ENCODE results near the gene DDX21.
"Not testable (repeated sequence)": the region's sequence is repeated elsewhere in the genome, so short reads cannot be mapped to it uniquely, and the experiment has no call there.

DDX21 gene

DNA sequence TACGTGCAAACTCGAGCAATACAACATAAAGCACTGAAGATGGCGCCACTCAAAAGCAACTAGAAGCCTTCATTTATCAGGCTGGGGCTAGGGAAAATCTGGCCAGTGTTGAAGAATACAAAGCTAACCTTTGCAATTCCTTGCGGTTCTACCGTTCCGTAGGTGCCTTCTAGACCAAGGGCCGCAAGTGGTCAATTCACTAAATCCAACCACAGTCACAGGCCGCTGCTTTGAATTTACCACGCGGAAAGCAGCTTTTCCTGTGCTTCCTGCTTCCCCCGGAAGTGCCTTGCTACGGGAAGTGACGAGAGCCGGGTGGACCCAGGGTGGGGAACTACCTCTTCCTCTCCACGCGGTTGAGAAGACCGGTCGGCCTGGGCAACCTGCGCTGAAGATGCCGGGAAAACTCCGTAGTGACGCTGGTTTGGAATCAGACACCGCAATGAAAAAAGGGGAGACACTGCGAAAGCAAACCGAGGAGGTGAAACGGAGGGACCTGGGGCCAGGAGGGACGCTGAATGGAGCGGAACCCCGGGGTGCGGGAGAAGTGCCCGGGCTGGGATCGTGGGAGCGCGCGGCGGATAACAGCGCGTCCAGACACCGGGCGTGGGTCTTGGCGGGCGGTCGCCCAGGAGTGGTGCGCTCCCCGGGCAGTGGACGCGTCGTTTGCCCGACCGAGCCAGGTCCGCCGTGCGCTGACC lies at the start of gene DDX21:
TSS of gene DDX21 (plus strand) at position 339 of the 701 bp plus-strand sequence. CDS start at position 395, 56 bp downstream.
- DNase-seq (ENCODE audit: low read depth, low spot score), result peak; percentile 87

DNA sequence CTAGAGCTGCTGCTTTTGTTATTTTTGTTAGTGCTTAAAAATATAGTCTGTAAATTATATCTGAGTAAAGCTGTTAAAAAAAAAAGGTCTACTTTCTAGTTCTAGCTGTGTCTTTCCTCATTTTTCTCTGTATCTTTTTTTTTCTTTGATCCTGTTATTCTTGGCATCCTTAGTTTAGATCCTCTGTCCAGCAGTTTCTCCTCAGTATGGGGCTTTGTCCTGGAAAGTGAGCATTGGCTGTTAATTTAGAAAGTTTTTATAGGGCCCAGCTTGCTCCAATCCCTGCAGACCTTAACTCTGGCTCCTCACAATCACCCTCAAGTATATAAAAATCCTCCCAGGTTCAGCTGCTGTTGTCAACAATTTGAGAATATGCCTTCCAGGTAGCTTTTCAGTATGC lies 31.4 kb upstream of the DDX21 start:
- DNase-seq (ENCODE audit: low read depth, low spot score), result no peak

DNA sequence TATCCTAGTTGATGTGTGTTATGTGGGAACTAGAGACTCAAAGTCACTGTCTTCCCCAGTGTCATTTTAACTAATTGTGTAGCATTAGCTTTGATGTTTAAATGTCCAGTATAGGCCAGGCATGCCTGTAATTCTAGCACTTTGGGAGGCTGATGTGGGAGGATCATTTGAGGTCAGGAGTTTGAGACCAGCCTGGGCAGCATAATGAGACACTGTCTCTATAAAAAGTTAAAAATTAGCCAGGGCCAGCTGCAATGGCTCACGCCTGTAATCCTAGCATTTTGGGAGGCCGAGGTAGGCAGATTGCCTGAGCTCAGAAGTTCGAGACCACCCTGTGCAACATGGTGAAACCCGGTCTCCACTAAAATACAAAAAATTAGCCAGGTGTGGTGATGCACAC lies 30.5 kb upstream of the DDX21 start:
- no peak for DNase-seq (ENCODE audit: low read depth, low spot score)

DNA sequence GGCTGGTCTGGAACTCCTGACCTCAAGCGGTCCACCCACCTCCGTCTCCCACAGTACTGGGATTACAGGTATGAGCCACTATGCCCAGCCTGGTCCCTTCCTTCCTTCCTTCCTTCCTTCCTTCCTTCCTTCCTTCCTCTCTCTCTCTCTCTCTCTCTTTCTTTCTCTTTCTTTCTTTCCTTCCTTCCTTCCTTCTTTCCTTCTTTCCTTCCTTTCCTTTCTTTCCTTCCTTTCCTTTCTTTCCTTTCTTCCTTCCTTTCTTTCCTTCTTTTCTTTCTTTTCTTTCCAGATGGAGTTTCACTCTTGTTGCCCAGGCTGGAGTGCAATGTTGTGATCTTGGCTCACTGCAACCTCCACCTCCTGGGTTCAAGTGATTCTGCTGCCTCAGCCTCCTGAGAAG lies 26.8 kb upstream of the DDX21 start:
- DNase-seq (ENCODE audit: low read depth, low spot score), result not testable (repeated sequence)

DNA sequence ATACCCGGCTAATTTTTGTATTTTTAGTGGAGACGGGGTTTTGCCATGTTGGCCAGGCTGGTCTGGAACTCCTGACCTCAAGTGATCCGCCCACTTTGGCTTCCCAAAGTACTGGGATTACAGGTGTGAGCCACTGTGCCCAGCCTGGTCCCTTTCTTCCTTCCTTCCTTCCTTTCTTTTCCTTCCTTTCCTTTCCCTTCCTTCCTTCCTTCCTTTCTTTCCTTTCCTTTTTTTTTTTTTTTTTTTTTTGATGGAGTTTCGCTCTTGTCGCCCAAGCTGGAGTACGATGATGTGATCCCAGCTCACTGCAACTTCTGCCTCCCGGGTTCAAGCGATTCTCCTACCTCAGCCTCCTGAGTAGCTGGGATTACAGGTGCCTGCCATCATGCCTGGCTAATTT lies 26.1 kb upstream of the DDX21 start:
- DNase-seq (ENCODE audit: low read depth, low spot score), result not testable (repeated sequence)

DNA sequence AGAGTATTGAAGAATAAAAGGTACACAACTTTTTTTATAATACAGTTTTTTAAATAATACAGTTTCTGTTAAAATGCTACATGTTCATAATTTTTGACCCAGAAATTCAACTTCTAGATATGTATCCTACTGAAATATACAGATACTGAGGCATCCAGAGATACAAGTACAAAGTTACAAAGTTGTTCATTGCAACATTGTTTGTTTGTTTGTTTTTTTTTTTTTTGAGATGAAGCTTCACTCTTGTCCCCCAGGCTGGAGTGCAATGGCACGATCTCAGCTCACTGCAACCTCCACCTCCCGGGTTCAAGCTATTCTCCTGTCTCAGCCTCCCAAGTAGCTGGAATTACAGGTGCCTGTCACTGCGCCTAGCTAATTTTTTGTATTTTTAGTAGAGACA lies 23.1 kb upstream of the DDX21 start:
- not testable (repeated sequence) for DNase-seq (ENCODE audit: low read depth, low spot score)

DNA sequence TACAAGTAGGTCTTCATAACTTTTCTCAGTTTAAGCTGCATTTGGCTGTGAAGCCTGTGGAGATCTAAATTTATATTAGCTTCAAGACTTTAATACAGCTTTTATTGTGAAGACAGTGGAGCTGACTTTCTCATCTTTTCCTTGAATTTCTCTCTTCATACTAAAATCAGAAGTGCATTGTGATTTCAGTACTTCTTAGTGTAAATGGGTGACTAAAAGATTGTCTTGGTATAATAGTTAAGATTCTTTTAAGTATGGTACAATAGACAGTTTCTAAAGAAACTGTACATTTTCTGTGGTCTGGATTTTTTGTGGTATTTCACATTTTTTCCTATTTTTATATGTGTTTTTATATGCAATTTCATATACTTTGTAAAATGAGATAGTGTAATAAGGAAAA lies 21.0 kb upstream of the DDX21 start:
- no peak for DNase-seq (ENCODE audit: low read depth, low spot score)

DNA sequence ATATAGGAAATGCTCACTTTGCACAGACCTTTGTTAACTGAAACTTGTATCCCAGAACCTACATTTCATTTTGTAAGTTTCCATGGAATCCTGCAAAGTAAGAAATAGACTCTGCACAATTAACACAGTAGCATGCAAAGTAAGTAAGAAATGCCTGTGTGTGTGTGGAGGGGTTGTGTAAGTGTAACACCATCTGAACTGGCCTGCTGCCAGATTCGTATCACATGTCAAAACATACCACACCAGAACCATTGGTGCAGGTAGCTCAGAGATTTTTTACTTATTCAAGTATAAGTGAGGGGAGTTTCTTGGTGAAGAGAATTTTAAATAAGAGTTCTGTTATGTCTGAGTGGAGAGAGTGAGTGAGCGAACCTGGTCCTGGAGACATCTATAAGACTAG lies 17.9 kb upstream of the DDX21 start:
- no peak for DNase-seq (ENCODE audit: low read depth, low spot score)

DNA sequence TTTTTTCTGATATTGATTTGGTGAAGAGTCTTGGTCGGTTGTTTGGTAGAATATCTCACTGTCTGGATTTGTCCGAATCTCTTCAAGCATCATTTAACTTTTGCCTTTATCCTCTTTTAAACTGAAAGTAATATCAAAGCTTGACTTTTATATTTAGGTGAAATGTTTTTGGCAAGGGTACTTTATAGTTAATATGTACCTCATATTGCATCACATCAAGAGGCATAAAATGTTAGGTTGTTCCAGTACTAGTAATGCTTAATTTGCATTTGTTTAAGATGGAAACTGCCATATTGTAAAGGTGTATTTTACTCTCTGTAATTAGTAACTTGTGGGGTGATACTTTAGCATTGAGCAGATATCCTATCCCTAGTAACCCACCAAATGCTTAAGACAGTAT lies 17.1 kb upstream of the DDX21 start:
- DNase-seq (ENCODE audit: low read depth, low spot score), result no peak

DNA sequence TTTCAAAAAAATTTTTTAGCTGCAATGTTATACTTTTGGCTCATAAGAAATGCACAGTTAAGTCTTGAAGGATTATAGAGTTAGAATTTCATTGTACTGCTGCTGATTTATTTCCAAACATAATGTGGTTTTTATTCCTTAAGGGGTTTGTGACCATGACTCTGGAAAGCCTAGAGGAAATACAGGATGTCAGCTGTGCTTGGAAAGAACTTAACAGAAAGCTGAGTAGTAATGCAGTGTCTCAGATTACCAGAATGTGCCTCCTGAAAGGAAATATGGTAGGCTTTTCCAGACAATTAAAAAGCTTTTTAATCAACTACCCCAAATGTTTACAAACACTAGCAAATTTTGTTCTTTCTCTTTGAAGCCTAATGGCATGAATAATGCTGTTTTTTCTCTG lies 15.1 kb upstream of the DDX21 start:
- DNase-seq (ENCODE audit: low read depth, low spot score), result not testable (repeated sequence)

DNA sequence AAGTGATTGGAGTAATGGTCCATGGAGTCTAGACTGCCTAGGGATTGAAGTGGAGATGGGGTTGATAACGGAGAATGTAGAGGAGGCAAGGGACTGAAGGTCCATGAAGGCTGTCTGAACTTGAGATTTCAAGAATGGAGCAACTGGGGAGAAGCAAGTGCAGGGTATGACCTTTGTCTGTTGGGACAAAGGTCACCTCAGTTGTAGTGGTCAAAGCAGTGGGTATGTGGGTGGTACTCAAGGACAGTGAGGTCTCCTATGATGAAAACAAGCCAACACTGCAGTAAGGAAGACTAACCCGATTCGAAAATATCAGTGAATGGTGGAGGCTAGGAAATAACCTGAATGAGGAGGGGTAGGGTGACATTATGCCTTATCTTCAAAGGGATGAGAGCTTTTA lies 5.4 kb upstream of the DDX21 start:
- DNase-seq (ENCODE audit: low read depth, low spot score), result no peak

DNA sequence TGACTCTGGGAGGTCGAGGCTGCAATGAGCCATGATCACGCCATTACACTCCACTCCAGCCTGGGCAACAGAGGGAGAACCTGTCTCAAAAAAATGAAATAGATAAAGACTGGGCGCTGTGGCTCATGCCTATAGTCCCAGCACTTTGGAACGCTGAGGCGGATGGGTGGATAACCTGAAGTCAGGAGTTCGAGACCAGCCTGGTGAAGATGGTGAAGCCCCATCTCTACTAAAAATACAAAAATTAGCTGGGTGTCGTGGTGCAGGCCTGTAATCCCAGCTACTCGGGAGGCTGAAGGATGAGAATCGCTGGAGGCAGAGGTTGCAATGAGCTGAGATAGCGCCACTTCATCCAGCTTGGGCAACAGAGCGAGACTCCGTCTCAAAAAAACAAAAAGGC lies 1.1 kb upstream of the DDX21 start:
- no peak for DNase-seq (ENCODE audit: low read depth, low spot score)

DNA sequence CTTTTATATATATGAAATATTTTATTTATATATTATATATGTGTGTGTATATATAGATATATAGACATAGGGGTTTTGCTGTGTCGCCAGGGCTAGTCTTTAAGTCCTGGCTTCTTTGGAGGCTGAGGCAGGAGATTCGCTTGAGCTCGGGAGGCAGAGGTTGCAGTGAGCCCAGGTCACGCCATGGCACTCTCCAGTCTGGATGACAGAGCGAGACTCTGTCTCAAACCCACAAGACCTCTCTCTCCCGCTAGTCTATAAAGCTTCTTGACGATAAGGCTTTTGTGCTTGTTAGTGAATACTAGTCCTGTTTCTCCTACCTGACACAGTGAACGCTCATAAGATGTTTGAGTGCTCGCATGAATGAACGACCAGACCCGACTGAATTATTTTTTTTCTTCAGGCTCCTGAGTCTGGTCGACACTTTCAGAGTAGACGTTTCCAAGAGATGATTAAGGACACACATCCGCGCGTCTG lies 577 bp upstream of the DDX21 start:
- DNase-seq (ENCODE audit: low read depth, low spot score), result no peak

DNA sequence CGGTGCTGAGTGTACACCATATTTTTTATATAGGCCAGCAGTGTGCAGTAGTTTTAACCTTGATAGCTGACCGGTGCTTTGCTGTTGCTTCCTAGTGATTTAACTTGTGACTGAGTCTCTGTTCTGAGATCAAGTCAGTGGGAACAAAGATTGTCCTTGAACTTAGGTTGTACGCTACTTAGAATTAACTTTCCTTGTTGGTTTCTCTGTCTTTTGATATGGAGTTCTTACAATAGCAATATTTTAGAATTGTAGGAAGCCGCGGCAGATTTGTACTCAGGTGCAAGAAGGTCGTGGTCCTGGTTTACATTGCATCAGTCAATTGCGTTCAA lies 1.3 kb downstream of the DDX21 start:
- DNase-seq (ENCODE audit: low read depth, low spot score), result no peak

DNA sequence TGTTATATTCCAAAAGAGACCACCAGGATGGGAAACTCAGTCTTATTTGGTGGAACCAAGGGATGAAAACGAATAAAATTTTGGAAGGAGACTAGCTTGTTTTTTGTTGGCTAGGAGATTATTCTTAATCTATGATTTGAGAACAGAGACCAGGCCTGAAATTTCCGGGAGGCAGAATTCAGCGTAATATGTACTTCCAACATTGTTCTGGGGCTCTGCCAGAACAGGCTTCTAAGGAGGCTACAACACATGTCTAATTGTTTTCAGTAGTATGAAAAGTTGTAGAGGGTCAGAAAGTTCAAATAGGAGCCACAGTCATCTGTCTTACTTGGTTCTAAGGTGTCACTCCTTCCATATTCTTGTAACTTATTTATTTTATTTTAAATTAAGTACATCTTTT lies 1.7 kb downstream of the DDX21 start:
- no peak for DNase-seq (ENCODE audit: low read depth, low spot score)

DNA sequence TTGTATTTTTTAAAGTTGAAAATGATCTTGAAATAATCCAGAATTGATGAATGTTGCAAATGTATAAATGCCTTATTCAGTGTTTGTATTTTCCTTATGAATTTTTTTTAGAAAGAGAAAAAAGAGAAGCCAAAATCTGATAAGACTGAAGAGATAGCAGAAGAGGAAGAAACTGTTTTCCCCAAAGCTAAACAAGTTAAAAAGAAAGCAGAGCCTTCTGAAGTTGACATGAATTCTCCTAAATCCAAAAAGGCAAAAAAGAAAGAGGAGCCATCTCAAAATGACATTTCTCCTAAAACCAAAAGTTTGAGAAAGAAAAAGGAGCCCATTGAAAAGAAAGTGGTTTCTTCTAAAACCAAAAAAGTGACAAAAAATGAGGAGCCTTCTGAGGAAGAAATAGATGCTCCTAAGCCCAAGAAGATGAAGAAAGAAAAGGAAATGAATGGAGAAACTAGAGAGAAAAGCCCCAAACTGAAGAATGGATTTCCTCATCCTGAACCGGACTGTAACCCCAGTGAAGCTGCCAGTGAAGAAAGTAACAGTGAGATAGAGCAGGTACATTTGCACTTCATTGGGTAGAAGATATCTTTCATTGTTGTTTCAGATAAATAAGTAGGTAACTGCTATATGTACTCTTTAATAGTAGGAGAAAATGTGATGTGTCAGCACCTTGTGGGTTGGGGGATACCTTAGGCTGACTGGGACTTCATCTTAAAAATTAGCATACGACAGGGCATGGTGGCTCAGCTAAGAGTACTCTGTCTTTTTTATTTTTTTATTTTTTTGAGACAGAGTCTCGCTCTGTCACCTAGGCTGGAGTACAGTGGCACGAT lies 3.9 kb downstream of the DDX21 start:
- DNase-seq (ENCODE audit: low read depth, low spot score), result no peak

DNA sequence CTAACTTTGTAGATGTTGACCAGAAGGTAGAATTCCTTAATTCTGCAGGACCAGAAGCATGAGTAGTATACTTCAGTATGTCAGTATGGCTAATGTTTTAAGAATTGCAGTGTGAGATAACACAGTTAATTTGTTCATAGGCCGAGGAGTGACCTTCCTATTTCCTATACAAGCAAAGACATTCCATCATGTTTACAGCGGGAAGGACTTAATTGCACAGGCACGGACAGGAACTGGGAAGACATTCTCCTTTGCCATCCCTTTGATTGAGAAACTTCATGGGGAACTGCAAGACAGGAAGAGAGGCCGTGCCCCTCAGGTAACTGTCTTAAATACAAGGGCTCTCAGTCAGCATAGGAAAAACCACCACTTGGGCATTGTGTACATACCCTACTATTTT lies 7.2 kb downstream of the DDX21 start:
- DNase-seq (ENCODE audit: low read depth, low spot score), result no peak

DNA sequence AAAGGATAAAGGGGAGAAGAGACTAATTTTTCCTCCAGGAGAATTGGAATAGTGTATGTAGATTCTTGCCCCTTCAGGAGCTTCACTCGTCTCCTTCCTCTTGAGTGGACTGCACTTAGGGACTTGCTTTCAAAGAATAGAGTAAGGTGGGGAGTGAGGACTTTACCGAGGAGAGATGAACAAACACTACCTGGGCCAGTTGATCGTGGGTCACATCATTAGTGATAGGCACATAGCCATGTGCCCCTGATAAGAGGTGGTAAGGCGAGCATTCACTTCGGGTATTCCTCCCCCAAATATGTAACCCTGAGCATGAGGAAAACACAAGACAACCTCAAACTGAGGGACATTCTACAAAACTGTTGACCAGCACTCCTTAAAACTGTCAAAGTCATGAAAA lies 18.0 kb downstream of the DDX21 start:
- no peak for DNase-seq (ENCODE audit: low read depth, low spot score)

DNA sequence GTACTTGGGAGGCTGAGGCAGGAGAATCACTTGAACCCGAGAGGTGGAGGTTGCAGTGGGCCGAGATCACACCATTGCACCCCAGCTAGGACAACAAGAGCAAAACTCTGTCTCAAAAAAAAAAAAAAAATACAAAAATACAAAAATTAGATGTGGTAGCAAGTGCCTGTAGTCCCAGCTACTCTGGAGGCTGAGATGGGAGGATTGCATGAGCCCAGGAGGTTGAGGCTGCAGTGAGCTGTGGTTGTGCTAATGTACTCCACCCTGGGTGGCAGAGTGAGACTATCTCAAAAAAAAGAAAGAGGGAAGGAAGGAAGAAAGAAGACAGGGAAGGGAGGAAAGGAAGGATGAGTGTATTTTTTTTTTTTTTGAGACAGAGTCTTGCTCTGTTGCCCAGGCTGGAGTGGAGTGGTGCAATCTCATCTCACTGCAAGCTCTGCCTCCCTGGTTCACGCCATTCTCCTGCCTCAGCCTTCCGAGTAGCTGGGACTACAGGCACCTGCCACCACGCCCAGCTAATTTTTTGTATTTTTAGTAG lies 20.0 kb downstream of the DDX21 start:
- not testable (repeated sequence) for DNase-seq (ENCODE audit: low read depth, low spot score)

DNA sequence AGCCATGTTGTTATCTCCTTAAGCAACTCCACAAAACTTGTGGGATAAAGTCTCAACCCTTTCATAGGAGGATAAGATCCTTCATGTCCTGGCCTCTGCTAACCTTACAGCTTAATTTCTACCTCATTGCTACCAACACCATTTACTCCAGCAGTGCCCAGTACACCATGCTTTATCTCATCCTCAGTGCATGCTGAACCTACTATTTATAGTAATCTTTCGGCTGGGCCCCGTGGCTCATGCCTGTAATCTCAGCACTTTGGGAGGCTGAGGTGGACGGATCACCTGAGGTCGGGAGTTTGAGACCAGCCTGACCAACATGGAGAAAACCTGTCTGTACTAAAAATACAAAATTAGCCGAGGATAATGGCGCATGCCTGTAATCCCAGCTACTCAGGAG lies 23.8 kb downstream of the DDX21 start:
- DNase-seq (ENCODE audit: low read depth, low spot score), result not testable (repeated sequence)

DNA sequence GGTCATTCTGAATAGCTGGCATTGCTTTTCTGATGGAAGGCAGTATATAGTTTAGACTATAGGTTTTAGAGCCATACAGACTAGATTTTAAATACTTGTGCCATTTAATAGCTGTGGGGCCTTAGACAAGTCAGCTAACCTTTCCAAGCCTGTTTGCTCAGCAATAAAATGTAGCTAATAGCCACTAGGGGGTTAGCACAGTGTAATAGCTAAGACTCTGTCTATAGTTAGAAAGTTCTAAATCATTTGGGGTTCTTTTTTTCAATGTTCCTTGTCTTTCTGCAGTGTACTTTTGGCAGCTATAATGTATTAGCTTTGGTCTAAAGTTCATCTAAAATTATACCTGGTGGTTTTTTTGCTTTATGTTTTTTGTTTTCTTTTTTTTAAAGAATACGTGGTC lies 25.1 kb downstream of the DDX21 start:
- no peak for DNase-seq (ENCODE audit: low read depth, low spot score)

DNA sequence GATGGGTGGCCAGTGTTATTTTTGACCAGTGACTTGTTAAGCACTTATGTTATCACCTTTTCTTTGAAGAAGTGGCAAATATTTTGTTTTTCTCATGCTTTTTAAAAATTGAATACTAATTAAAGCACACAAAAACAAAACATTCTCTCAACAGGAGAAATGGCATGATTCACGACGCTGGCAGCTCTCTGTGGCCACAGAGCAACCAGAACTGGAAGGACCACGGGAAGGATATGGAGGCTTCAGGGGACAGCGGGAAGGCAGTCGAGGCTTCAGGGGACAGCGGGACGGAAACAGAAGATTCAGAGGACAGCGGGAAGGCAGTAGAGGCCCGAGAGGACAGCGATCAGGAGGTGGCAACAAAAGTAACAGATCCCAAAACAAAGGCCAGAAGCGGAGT lies 26.4 kb downstream of the DDX21 start:
- DNase-seq (ENCODE audit: low read depth, low spot score), result no peak

DNA sequence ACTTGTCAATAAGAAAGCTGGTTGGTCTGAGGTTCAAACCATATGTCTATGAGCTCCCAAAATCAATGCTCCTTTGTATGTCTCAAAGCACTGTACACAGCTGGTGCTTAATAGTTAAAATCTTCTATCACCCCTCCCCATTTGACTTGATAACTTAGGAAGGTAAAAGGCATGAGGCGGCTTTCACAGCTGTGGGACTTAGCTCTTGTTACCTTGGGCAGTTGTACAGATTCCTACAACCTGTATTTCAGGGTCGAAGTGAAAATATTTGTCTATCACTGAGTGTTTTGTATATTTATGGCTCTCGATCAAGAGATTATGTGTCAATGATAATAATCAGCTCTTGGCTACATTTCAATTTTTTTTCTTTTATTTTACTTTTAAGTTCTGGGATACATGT lies 31.6 kb downstream of the DDX21 start:
- DNase-seq (ENCODE audit: low read depth, low spot score), result no peak

Measured in activated CD4-positive, CD25-positive, alpha-beta regulatory T cell treated with anti-CD3 and anti-CD28 coated beads, Interleukin-2, amount 50 U/mL, for 16 hours (primary cell).